ENCODE measurements around the gene STXBP6. TPM values are rescaled to one million over a fixed set of nuclear protein-coding genes. Genes with fewer than 3 reads are reported as not detected.

STXBP6 gene
- total and polyA plus RNA-seq, 9 donors, result 1.0 to 9.3 (median 5.5) TPM

GRCh38 chr14:24826390-24826789 lies 223.6 kb downstream of the STXBP6 start:
- no peaks in the 10 kb centered on the region for H3K4me1 ChIP-seq (ENCODE audit: insufficient read depth)
- 87 to 91% (median 88%) methylated on average over 5 of the region's 5 CpGs for WGBS, 3 donors
- no peak overlapping the region for H3K4me3 ChIP-seq
- H3K27me3 ChIP-seq, result no peaks in the 10 kb centered on the region
- no peak overlapping the region for H3K27ac ChIP-seq
- intact Hi-C loops (cut with DNase I), result no loop called here
- TF ChIP-seq EP300 (IDR thresholded peaks at IDR 0.05) (no peak), POLR2A (IDR thresholded peaks at IDR 0.05) (no peak)
- H3K9me3 ChIP-seq, result no peaks in the 10 kb centered on the region
- no peak for DNase-seq
- H3K36me3 ChIP-seq, result no peaks in the 10 kb centered on the region

- 88 to 90% (median 89%) methylated on average over 5 of the region's 5 CpGs for WGBS, 3 donors
- Histone ChIP-seq H3K27me3 (no peaks in the 10 kb centered on the region), H3K27ac (no peak overlapping the region), H3K9me3 (no peaks in the 10 kb centered on the region), H3K4me3 (no peak overlapping the region), H3K4me1 (ENCODE audit: insufficient read depth) (no peaks in the 10 kb centered on the region), H3K36me3 (no peaks in the 10 kb centered on the region)
- TF ChIP-seq CTCF (IDR thresholded peaks at IDR 0.05) (no peak), POLR2A (IDR thresholded peaks at IDR 0.05) (no peak), EP300 (IDR thresholded peaks at IDR 0.05) (no peak)
- intact Hi-C loops (cut with DNase I), result no loop called here
- DNase-seq, result no peak
Observed at GRCh38 chr14:24820616-24821015, 229.3 kb downstream of the STXBP6 start.

- Histone ChIP-seq H3K27ac (no peak overlapping the region), H3K4me1 (ENCODE audit: insufficient read depth) (no peaks in the 10 kb centered on the region), H3K9me3 (no peaks in the 10 kb centered on the region), H3K36me3 (no peaks in the 10 kb centered on the region), H3K4me3 (no peak overlapping the region), H3K27me3 (no peaks in the 10 kb centered on the region)
- 90 to 92% (median 92%) methylated on average over 13 of the region's 13 CpGs for WGBS, 3 donors
- TF ChIP-seq CTCF (IDR thresholded peaks at IDR 0.05) (no peak), EP300 (IDR thresholded peaks at IDR 0.05) (no peak), POLR2A (IDR thresholded peaks at IDR 0.05) (no peak)
- intact Hi-C loops (cut with DNase I), result no loop called here
- DNase-seq, result no peak
Observed at GRCh38 chr14:24818823-24819341, 231.1 kb downstream of the STXBP6 start.

- H3K36me3 ChIP-seq, result no peaks in the 10 kb centered on the region
- TF ChIP-seq CTCF (IDR thresholded peaks at IDR 0.05) (no peak), EP300 (IDR thresholded peaks at IDR 0.05) (no peak), POLR2A (IDR thresholded peaks at IDR 0.05) (no peak)
- intact Hi-C loops (cut with DNase I), result no loop called here
- no peaks in the 10 kb centered on the region for H3K27me3 ChIP-seq
- no peaks in the 10 kb centered on the region for H3K4me1 ChIP-seq (ENCODE audit: insufficient read depth)
- no peak overlapping the region for H3K4me3 ChIP-seq
- 43 to 52% (median 48%) methylated on average over 15 of the region's 15 CpGs for WGBS, 3 donors
- no peak for DNase-seq
- no peaks in the 10 kb centered on the region for H3K9me3 ChIP-seq
- no peak overlapping the region for H3K27ac ChIP-seq
Observed at GRCh38 chr14:24818058-24818822, 231.7 kb downstream of the STXBP6 start.
